CD4-positive, alpha-beta memory T cell (primary cell): ENCODE results near the gene SREK1IP1. TPM values are rescaled to one million over a fixed set of nuclear protein-coding genes. Genes with fewer than 3 reads are reported as not detected.

Experiments
- polyA plus RNA-seq, 2 donors: library from polyadenylated mRNA; unstranded; fragments of 300-500 nt; fragmentation: Illumina TruSeq; gene quantifications; one replicate each; pipeline ENCODE4 v1.2.3, GENCODE V29; 2021
- total RNA-seq, 2 experiments: library from RNA; stranded (reverse); gene quantifications; one replicate each; pipeline ENCODE4 v1.2.3, GENCODE V29; 2021

The SREK1IP1 gene
- total and polyA plus RNA-seq, 4 experiments from 2014 or later = 18.4 to 28.3 (median 19.8) TPM

Other genes with a start within 250 kb of the SREK1IP1 start
- gene SHISAL2B, start 78.2 kb downstream of the SREK1IP1 start, total RNA-seq = not detected
- gene SHISAL2B, start 78.2 kb downstream of the SREK1IP1 start, polyA plus RNA-seq = not detected
- gene CWC27, start 239 bp upstream of the SREK1IP1 start, total RNA-seq = 10 to 100 TPM; 16.8 to 17.8 TPM
- 10 to 100 TPM; 28.1 to 37.7 TPM for gene CWC27, start 239 bp upstream of the SREK1IP1 start, polyA plus RNA-seq